IMR-90 (cell line): ENCODE measurements around the gene TMED8.
"Not testable (repeated sequence)": the region's sequence is repeated elsewhere in the genome, so short reads cannot be mapped to it uniquely, and the experiment has no call there.

ENCODE experiments used
- CTCF ChIP-seq: conservative IDR thresholded peaks from 2 replicates; pipeline ENCODE4 v1.5.1; 2012; ENCODE audit warnings: mild to moderate bottlenecking, low read depth, low read length, improper control_type of control experiment
- MAZ ChIP-seq: IDR thresholded peaks from 2 replicates; pipeline ENCODE4 v1.6.1; 2012; ENCODE audit warnings: low read depth, mild to moderate bottlenecking, low read length, improper control_type of control experiment, moderate library complexity, borderline replicate concordance
- SMC3 ChIP-seq: fragments of 150-350 bp; IDR thresholded peaks from 2 replicates; pipeline ENCODE4 v1.6.1; 2016; ENCODE audit warnings: low read depth, mild to moderate bottlenecking, antibody characterized with exemption, low read length, moderate library complexity

GRCh38 chr14:77337255-77337654, 39.6 kb downstream of the TMED8 start:
- not testable (repeated sequence) for TF ChIP-seq CTCF, SMC3, MAZ
